SKM-1 (cell line): ENCODE results near the gene PRKN.

Experiments used
- DNase-seq: peaks from one replicate; lab custom pipeline; 2025; ENCODE audit not compliant: unreplicated experiment; lab: John Stamatoyannopoulos, UW

The PRKN gene

GRCh38 chr6:162711376-162711775, 16.2 kb downstream of the PRKN start:
- no peak for DNase-seq

GRCh38 chr6:162710936-162711335, 16.6 kb downstream of the PRKN start:
- no peak for DNase-seq

- no peak for DNase-seq
Measured at GRCh38 chr6:162710419-162710818, 17.1 kb downstream of the PRKN start.

GRCh38 chr6:162709431-162709830, 18.1 kb downstream of the PRKN start:
- no peak for DNase-seq

GRCh38 chr6:162708971-162709370, 18.6 kb downstream of the PRKN start:
- no peak for DNase-seq

- DNase-seq, result no peak
Measured at GRCh38 chr6:162706232-162706631, 21.3 kb downstream of the PRKN start.

- no peak for DNase-seq
Measured at GRCh38 chr6:162705736-162706135, 21.8 kb downstream of the PRKN start.

GRCh38 chr6:162704001-162704400, 23.6 kb downstream of the PRKN start:
- DNase-seq, result no peak

GRCh38 chr6:162702446-162702845, 25.1 kb downstream of the PRKN start:
- no peak for DNase-seq

- no peak for DNase-seq
Measured at GRCh38 chr6:162701551-162701950, 26.0 kb downstream of the PRKN start.

- no peak for DNase-seq
Measured at GRCh38 chr6:162700966-162701365, 26.6 kb downstream of the PRKN start.

GRCh38 chr6:162699961-162700360, 27.6 kb downstream of the PRKN start:
- DNase-seq, result no peak

- no peak for DNase-seq
Measured at GRCh38 chr6:162698440-162698839, 29.1 kb downstream of the PRKN start.

- DNase-seq, result no peak
Measured at GRCh38 chr6:162697872-162698403, 29.6 kb downstream of the PRKN start.

GRCh38 chr6:162690158-162690557, 37.4 kb downstream of the PRKN start:
- DNase-seq, result no peak

- no peak for DNase-seq
Measured at GRCh38 chr6:162688751-162689345, 38.7 kb downstream of the PRKN start.

GRCh38 chr6:162685586-162685985, 42.0 kb downstream of the PRKN start:
- DNase-seq, result no peak

GRCh38 chr6:162684961-162685360, 42.6 kb downstream of the PRKN start:
- no peak for DNase-seq

GRCh38 chr6:162684052-162684451, 43.5 kb downstream of the PRKN start:
- DNase-seq, result no peak

GRCh38 chr6:162683135-162683534, 44.4 kb downstream of the PRKN start:
- no peak for DNase-seq

- no peak for DNase-seq
Measured at GRCh38 chr6:162681447-162681846, 46.1 kb downstream of the PRKN start.

- DNase-seq, result no peak
Measured at GRCh38 chr6:162680871-162681270, 46.7 kb downstream of the PRKN start.

- DNase-seq, result no peak
Measured at GRCh38 chr6:162680367-162680766, 47.2 kb downstream of the PRKN start.
